ENCODE data around the gene ARMC6. TPM values are rescaled to one million over a fixed set of nuclear protein-coding genes. Genes with fewer than 3 reads are reported as not detected.

Gene ARMC6
- total and polyA plus RNA-seq, 2 of the 13 experiments (the other 11 are each of a cell fraction or from before 2014, with no cell fraction given): 16.2 to 36.8 TPM

- no peak for TF ChIP-seq ZBTB33 (CRISPR knock-in tag; IDR thresholded peaks at IDR 0.05)
These were observed 34.2 kb upstream of the ARMC6 start (continued) for GRCh38 chr19:18999016-18999758.

- Histone ChIP-seq H3K4me3 (replicated peaks in 1 of 3; ENCODE audit: insufficient read depth in 1 of 3, low read depth in 2 of 3, low read length in 3 of 3) (no peak overlapping the region), H3K4me2 (ENCODE audit: low read depth, low read length) (no peak overlapping the region), H4K20me1 (ENCODE audit: insufficient read depth, low read length) (no peaks in the 10 kb centered on the region), H3K36me3 (replicated peaks in 1 of 2; ENCODE audit: control insufficient read depth in 1 of 2, insufficient read depth in 2 of 2, low read length in 2 of 2) (peaks cover 33 to 74% of the 10 kb centered on the region in 2 experiments), H3K79me2 (ENCODE audit: insufficient read depth, low read length) (no peaks in the 10 kb centered on the region), H3K9ac (ENCODE audit: insufficient read depth, low read depth, low read length) (no peak overlapping the region), H3K27ac (ENCODE audit: extremely low read length, insufficient read depth, low read length) (no peak overlapping the region), H3K9me3 (ENCODE audit: low read length) (no peaks in the 10 kb centered on the region), H3K27me3 (ENCODE audit: control insufficient read depth in 1 of 2, insufficient read depth in 2 of 2, low read length in 2 of 2) (no peaks in the 10 kb centered on the region), H3K4me1 (ENCODE audit: insufficient read depth, low read length) (no peaks in the 10 kb centered on the region), H2AFZ (ENCODE audit: low read length) (no peak overlapping the region)
- WGBS (ENCODE audit: low lambda C conversion rate): 94% methylated on average over 11 of the region's 11 CpGs
- ChIA-PET POLR2A (no interaction called here), CTCF (ENCODE audit: low intra/inter-chr PET ratio, low total read pairs) (no interaction called here)
- FAIRE-seq (no peak), ATAC-seq (peak; percentile 58), DNase-seq (ENCODE audit: low spot score) (no peak)
- in situ Hi-C loops (cut with HindIII; ENCODE audit: extremely low pct_ligation_motif_present, low pct_unique_long_range_greater_than_20kb) (no loop called here), intact Hi-C loops (cut with micrococcal nuclease; ENCODE audit: unreplicated experiment) (no loop called here)
- BruUV-seq (replicated peaks): no TSS peak
- TF ChIP-seq CHD2 (IDR thresholded peaks at IDR 0.05; ENCODE audit: low read depth, low read length) (no peak), ZNF503 (CRISPR knock-in tag; IDR thresholded peaks at IDR 0.05) (no peak), WIZ (CRISPR knock-in tag; IDR thresholded peaks at IDR 0.05) (no peak), ZBTB38 (CRISPR knock-in tag; IDR thresholded peaks at IDR 0.05) (0 out of 2 replicates have a peak, but pooled peaks have one; percentile 27), ZKSCAN8 (CRISPR knock-in tag; IDR thresholded peaks at IDR 0.05; ENCODE audit: borderline replicate concordance) (no peak), E2F1 (CRISPR knock-in tag; IDR thresholded peaks at IDR 0.05) (no peak)
- TF ChIP-seq, protein P1, sequence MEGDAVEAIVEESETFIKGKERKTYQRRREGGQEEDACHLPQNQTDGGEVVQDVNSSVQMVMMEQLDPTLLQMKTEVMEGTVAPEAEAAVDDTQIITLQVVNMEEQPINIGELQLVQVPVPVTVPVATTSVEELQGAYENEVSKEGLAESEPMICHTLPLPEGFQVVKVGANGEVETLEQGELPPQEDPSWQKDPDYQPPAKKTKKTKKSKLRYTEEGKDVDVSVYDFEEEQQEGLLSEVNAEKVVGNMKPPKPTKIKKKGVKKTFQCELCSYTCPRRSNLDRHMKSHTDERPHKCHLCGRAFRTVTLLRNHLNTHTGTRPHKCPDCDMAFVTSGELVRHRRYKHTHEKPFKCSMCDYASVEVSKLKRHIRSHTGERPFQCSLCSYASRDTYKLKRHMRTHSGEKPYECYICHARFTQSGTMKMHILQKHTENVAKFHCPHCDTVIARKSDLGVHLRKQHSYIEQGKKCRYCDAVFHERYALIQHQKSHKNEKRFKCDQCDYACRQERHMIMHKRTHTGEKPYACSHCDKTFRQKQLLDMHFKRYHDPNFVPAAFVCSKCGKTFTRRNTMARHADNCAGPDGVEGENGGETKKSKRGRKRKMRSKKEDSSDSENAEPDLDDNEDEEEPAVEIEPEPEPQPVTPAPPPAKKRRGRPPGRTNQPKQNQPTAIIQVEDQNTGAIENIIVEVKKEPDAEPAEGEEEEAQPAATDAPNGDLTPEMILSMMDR (CRISPR knock-in tag; IDR thresholded peaks at IDR 0.05): peak; percentile 43
These were observed 33.3 kb upstream of the ARMC6 start for GRCh38 chr19:18999896-19000620.

Measured in HepG2 (cell line).